Uterus (tissue), 2 donors: ENCODE measurements around the gene CAMTA1.

Source experiments
- POLR2A ChIP-seq, 2 donors: fragments of 450-650 bp; IDR thresholded peaks; one replicate each; pipeline ENCODE4 v1.6.1; 2016; ENCODE audit warnings: antibody characterized with exemption in 2 of 2, mild to moderate bottlenecking in 1 of 2, moderate library complexity in 1 of 2
- TF ChIP-seq, protein P1 (sequence below), 4 experiments: fragments of 200-600 bp in 2 of 4; fragments of 450-650 bp in 2 of 4; sonication (generic) in 2 of 4; IDR thresholded peaks; one replicate each; pipeline ENCODE4 v1.5.1; 2016 to 2019; ENCODE audit warnings: antibody characterized with exemption in 4 of 4, mild to moderate bottlenecking in 2 of 4, moderate library complexity in 1 of 4

DNA sequence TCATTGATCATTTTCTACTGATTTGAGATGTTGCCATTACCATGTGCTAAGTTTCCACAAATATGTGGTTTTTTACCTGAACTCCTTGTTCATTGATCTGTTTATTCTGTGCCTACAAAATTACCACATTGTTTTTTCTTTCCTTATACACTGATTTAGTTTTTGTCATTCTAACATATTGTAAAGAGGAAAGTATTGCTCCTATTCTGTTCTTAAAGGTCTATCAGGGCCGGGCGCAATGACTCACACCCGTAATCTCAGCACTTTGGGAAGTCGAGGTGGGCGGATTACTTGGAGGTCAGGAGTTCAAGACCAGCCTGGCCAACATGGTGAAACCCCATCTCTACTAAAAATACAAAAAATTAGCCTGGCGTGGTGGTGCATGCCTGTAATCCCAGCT lies 75.1 kb downstream of the CAMTA1 start:
- TF ChIP-seq, protein P1, sequence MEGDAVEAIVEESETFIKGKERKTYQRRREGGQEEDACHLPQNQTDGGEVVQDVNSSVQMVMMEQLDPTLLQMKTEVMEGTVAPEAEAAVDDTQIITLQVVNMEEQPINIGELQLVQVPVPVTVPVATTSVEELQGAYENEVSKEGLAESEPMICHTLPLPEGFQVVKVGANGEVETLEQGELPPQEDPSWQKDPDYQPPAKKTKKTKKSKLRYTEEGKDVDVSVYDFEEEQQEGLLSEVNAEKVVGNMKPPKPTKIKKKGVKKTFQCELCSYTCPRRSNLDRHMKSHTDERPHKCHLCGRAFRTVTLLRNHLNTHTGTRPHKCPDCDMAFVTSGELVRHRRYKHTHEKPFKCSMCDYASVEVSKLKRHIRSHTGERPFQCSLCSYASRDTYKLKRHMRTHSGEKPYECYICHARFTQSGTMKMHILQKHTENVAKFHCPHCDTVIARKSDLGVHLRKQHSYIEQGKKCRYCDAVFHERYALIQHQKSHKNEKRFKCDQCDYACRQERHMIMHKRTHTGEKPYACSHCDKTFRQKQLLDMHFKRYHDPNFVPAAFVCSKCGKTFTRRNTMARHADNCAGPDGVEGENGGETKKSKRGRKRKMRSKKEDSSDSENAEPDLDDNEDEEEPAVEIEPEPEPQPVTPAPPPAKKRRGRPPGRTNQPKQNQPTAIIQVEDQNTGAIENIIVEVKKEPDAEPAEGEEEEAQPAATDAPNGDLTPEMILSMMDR (IDR thresholded peaks at IDR 0.05) = no peak
- TF ChIP-seq POLR2A (IDR thresholded peaks at IDR 0.05) = no peak
